Measurements from ENCODE around the gene TUBGCP6.
A peak's percentile ranks its signal among the peaks of the same experiment; 100 is the strongest.
"Not testable (repeated sequence)": the region's sequence is repeated elsewhere in the genome, so short reads cannot be mapped to it uniquely, and the experiment has no call there.

TUBGCP6 gene

DNA sequence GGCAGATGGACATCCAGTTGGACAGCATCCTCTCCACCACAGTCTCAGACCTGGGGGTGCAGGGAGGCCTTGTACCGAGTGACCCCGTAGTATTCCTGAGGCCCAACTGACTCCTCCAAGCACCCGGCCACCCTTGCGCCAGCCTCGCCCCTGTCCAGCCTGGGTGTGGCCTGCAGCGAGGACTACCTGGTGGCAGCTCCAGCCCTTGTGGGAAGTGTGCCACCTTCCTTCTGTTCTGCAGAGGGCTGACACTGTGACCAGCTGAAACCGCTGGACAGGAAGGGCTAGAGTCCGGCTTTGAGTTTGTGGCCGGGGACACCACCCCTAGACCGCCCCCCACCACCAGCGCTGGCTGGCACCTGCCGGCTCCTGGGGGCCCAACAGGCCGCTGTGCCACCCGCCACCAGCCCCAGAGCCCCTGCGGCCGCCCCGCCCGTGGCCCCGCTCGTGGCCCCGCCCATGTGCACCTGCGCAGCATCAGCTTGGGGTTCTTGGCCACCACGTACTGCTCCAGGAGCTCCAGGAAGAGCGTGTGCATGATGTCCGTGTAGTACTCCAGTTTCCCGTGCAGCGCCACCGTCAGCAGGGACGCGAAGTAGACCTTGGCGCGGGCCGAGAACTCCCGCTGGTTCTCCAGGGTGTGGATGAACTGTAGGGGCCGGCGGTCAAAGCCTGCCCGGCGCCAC, 35.3 kb upstream of the TUBGCP6 start:
- DNase-seq (ENCODE audit: low spot score): no peak

DNA sequence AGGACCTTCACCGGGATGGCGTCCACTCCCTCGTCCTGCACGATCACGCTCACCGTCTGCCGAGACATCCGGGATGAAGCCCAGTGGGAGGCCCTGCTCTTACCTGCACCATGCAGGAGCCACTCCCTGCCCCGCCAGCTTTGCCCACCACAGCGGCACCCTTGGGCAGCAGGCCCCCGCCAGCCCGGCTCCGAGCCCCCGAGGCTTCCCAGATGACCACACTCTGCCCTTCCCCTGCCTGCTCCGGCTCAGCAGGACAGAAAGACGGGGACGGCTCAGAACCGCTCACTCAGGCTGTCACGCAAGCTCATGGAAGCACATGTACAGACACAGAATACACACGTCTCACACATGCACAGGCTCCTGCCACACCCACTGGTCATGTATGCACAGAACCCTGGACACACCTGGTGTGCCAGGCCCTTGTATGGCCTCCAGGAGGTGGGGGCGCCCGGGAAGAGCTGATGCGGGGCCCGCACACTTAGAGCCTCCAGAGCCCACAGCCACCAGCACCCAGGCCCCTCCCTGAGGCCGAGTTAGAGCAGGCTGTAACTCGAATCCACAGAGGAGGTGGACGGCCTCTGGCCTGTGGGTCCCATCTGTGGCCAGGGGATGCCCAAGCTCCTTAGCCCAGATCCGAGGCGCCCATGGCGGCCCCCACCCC, 34.3 kb upstream of the TUBGCP6 start:
- DNase-seq (ENCODE audit: low spot score): no peak

DNA sequence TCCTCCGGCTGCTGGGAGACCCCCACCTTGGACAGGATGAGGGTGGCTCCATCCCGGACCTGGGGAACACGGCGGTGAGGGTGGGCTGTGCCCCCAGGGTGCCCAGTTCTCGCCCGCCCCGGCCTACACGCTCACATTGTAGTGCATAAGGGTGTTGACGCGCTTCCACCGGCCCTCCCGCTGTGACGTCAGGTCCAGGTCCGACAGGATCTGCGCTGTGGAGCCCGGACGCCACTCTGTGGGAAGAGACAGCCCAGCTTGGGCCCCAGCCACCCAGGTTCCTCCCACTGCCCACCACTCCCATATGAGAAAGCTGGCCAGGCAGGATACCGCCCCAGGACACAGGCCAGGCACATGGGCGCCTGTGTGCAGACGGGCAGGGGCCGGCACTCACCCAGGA, 33.6 kb upstream of the TUBGCP6 start:
- no peak for DNase-seq (ENCODE audit: low spot score)

DNA sequence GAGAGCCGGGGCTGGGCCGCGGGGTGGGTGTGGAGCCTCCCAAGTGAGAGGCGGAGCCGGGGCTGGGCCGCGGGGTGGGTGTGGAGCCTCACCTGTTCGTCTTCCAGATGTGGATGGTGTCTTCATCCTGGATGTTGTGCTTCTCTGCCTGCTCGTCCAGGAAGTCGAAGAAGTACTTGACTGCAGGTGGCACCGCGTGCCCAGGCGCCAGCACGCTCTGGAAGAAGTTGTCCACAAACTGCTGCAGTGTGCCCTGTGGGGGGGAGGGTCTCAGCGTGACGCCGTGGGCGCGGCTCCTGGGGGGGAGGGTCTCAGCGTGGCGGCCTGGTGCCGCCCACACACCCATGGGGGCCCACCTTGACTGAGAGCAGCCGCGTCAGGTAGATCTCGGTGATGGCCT, 32.9 kb upstream of the TUBGCP6 start:
- no peak for DNase-seq (ENCODE audit: low spot score)

DNA sequence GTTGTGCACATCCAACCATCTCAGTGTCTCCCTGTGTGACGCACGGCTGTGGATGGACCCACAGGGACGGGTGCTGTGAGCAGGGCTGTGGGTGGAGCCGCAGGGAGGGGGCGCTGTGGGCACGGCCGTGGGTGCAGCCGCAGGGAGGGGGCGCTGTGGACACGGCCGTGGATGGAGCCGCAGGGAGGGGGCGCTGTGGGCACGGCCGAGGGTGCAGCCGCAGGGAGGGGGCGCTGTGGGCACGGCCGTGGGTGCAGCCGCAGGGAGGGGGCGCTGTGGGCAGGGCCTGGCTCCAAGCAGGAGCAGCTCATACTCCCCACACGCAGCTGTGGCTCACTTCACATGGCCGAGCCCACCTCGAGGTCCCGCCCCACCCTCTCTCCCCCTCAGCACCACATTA, 31.3 kb upstream of the TUBGCP6 start:
- DNase-seq (ENCODE audit: low spot score): peak; percentile 49

DNA sequence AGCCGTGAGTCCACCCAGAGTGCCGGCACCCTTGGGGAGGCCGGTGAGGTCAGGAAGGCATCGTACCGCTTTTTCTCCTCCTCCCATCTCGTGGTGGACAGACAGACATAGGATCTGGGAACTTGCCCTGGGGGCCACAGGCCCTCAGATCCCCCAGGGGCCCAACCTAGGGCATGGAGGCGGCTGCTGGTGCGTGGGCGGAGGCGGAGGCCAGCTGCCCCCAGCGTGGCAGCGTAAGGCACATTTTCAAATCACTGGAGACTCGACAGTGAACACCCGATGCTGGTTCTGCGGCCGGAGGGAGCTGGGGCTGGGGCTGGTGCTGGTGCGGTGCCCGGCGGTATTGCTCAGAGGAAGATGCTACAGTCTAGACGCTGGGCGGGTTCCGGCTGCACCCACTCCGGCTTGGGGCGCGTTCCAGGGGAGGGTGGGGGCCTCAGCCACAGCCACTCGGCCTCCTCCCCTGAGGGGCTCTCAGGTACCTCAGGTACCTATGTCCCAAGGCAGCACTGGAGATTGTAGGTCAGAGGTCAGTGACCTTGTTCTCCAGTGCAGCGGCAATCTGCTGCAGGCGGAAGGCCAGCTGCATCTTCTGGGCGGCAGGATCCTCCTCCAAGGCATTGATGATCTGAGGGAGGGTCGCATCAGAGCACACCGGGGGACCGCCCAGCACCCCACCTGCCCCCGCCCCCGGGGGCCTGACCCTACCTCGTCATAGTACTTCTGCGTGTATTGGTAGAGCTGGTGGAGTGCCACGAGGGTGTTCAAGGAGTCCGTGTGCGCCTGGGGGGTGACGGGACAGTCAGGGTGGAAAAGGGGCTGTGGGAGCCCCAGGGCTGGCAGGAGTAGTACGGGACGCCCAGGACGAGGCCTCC, 30.6 kb upstream of the TUBGCP6 start:
- no peak for DNase-seq (ENCODE audit: low spot score)

- no peak for DNase-seq (ENCODE audit: low spot score)
These were observed 29.9 kb upstream of the TUBGCP6 start for GRCh38 chr22:50274771-50275170.

DNA sequence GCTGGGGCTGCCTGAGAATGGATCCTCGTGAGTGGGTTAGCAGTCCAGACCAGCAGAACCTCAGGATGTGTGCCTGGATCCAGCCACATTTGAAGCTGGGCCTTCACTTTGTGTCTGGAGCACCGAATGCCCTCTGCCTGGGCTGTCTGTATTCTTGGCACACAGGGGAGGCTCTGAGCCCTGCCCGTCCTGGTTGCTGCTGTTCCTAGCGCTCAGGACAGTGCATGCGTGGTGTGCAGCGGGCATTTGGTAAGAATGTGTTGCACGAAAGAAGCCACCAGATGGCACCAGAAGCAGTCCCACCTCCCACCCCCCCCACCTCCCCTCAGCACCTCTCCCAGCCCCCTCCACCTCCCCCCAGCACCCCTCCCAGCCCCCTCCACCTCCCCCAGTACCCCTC, 29.5 kb upstream of the TUBGCP6 start:
- DNase-seq (ENCODE audit: low spot score): peak; percentile 46

- DNase-seq (ENCODE audit: low spot score): not testable (repeated sequence)
These were observed 29.0 kb upstream of the TUBGCP6 start for GRCh38 chr22:50273781-50274180.

DNA sequence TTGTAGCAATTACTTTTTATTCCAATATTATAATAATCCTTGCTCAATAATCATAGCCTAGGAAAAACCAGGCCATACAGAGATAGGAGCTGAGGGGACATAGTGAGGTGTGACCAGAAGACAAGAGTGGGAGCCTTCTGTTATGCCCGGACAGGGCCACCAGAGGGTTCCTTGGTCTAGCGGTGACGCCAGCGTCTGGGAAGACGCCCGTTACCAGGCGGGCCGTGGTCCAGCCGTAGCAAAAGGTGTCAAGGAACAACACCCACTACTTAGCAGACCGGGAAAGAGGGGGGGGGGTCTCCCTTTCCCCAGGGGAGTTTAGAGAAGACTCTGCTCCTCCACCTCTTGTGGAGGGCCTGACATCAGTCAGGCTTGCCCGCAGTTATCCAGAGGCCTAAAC, 28.5 kb upstream of the TUBGCP6 start:
- not testable (repeated sequence) for DNase-seq (ENCODE audit: low spot score)

GRCh38 chr22:50272044-50272802, 27.4 kb upstream of the TUBGCP6 start:
- no peak for DNase-seq (ENCODE audit: low spot score)

DNA sequence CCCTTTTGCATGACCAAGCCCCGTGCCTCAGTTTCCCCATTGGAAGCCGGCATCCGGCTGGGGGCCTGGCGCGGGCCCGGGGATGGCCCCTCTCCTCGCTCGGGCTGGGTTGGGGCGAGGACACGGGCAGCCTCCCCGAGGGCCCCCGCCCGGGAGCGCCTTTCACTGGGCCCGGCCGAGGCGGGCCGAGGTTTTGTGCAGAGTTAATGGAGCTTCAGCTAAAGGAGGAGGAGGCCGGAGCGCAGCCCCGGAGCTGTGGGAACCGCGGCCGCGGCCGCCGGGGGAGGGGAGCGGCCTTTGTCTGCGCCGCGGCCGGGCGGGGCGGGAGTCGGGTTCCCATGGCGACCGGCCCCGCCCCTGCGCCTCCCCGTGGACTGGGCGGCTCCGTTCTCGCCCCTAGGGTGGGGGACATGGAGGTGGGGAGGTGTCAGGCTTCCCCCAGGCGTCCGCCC, 26.7 kb upstream of the TUBGCP6 start:
- DNase-seq (ENCODE audit: low spot score): peak; percentile 60

- peak; percentile 68 for DNase-seq (ENCODE audit: low spot score)
These were observed 26.0 kb upstream of the TUBGCP6 start for GRCh38 chr22:50270666-50271394.

DNA sequence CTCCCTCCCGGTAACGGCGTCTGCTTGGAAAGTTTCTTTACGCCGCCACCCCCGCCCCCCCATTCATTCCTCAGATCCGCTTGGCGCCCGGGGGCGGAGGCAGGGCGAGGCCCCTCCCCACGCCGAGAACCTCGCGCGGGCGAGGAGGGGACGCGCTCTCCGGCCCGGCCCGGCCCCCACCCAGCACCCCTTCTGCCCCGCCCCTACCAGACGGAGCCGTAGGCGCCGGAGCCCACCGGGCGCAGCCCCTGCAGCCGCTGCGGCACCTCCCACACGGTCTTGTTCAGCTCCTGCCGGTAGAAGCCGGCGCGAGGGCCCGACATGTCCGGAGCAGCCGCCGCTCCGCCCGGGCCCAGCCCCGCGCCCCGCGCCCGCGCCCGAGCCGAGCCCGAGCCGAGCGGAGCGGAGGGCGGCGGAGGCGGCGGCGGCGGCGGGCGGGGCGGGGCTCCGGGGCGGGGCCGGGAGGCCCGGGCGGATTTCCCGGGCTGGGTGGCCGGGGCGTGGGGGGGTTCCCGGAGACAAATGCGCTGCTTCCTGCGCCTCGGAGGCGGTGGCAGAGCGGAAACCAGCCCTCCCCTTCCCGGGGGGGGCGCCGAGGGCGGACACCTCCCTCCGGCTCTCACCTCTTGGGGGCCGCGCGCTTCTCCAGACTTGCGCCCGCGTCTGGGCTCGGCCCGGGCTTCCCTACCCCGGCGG, 25.3 kb upstream of the TUBGCP6 start, which contains the start of gene MAPK11:
TSS of gene MAPK11 (minus strand) at position 411 of the 696 bp plus-strand sequence. CDS start at position 323, 88 bp downstream.
- peak; percentile 74 for DNase-seq (ENCODE audit: low spot score)

- no peak for DNase-seq (ENCODE audit: low spot score)
These were observed 24.7 kb upstream of the TUBGCP6 start for GRCh38 chr22:50269573-50269969.

DNA sequence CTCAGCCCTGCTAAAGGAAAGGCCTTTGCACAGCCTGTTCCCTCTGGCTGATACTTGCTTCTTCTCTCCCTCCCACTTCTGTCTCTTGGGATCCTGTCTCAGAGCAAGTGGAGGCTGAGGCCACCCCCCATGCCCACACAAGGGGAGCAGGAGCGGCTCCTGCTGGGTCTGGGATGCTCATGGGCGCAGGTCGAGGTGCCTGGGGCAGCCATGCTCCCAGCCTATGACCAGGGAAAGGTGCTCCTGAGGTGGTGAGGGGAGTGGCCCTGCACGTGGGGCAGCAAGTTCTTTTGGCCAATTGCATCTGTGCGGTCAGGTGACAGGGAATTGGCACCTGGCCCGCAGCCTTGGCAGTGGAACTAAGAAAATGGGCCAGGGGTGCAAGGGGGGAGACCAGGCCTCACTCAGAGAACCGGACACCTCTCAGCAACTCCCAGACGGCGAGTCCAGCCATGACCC, 23.9 kb upstream of the TUBGCP6 start:
- DNase-seq (ENCODE audit: low spot score): no peak

DNA sequence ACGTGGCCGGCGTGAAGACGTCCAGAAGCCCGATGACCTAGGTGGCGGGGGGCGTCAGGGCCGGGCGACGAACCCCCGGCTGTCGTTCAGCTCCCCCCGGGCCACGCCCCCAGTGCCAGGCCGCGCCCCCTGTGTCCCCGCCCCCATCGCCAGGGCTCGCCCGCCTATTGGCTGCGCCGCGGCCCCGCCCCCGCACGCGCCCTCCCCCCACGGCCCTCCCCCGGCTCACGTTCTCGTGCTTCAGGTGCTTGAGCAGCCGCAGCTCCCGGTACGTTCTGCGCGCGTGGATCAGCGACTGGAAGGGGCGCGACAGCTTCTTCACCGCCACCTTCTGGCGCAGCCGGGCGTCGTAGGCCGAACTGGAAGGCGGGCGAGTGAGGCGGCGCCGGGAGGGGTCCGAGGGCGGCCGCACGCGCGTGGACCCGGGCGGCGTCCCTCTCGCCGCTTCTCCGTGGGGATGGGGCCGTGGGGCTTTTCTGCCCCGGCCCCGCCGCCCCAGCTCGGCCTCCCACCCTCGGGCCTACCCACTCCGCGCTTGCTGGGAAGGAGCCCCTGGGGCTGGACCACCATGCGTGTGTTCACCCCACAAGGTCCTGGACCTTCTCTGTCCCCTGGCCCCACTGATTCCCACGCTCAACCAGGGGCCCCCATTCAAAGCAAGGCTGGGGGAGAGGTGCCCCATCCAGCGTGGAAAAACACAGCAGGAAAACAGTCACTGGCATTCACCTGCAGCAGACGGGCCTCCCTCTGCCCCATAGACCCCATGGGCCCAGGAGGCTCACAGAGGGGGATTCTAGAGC, 23.0 kb upstream of the TUBGCP6 start:
- peak; percentile 45 for DNase-seq (ENCODE audit: low spot score)

DNA sequence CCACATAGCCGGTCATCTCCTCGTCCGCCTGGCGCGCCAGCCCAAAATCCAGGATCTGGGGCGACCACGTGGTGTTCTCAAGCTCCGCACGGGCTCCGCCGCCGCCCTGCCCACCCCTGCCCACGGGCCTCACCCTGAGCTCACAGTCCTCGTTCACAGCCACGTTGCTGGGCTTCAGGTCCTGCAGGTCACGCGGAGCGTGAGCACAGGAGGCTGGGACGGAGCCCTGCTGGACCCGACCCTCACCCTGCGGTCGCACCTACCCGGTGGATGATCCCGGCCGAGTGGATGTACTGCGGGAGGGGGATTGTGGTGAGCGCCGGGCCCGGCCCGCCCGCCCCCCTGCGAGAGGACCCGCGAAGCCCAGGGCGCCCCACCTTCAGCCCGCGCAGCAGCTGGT, 22.2 kb upstream of the TUBGCP6 start:
- no peak for DNase-seq (ENCODE audit: low spot score)

GRCh38 chr22:50264946-50265669, 20.3 kb upstream of the TUBGCP6 start:
- no peak for DNase-seq (ENCODE audit: low spot score)

Measured in CD4-positive, alpha-beta T cell treated with Interleukin-2 at 100 ng/mL for 4 hours (primary cell).